Pancreas (tissue), 10 donors: Measurements from ENCODE around the gene TMEM62. TPM values are rescaled to one million over a fixed set of nuclear protein-coding genes. Genes with fewer than 3 reads are reported as not detected.
"Not testable (repeated sequence)": the region's sequence is repeated elsewhere in the genome, so short reads cannot be mapped to it uniquely, and the experiment has no call there.

ENCODE experiments used
- ATAC-seq, 4 donors: fragments of 200-7000 bp; cut with Tn5 transposase; one replicate each; pipeline versions ENCODE4 v1.8.0 to v1.9.1; 2020; ENCODE audit warnings: mild to moderate bottlenecking in 4 of 4, moderate library complexity in 4 of 4
- DNase-seq, 6 donors: peaks; one replicate each; pipeline ENCODE4 v3.0.0-alpha.2; 2020
- FAIRE-seq: peaks from 2 replicates; lab custom pipeline; 2012; peaks lifted over from hg19 to GRCh38; lab: Jason Lieb, UNC
- H3K27ac ChIP-seq, 4 donors: fragments of 200-600 bp; sonication (generic); 1 replicate in 3 of 4; 2 replicates in 1 of 4; pipeline versions ENCODE4 v1.5.0 to v1.8.0; 2020
- H3K27me3 ChIP-seq, 4 donors: fragments of 200-600 bp; one replicate each; pipeline ENCODE4 v1.8.0; 2021
- H3K36me3 ChIP-seq, 3 donors: fragments of 200-600 bp; sonication (generic) in 1 of 3; one replicate each; pipeline versions ENCODE4 v1.5.0 to v1.8.0; 2020 to 2021
- H3K4me1 ChIP-seq, 3 donors: fragments of 200-600 bp; one replicate each; pipeline ENCODE4 v1.8.0; 2021
- H3K4me3 ChIP-seq, 4 donors: fragments of 200-600 bp; sonication (generic) in 2 of 4; one replicate each; pipeline versions ENCODE4 v1.5.0 to v1.8.0; 2020 to 2021
- H3K9me3 ChIP-seq, 4 donors: fragments of 200-600 bp; one replicate each; pipeline ENCODE4 v1.8.0; 2021
- WGBS, 2 donors: extraction: QIAGEN DNeasy Blood & Tissue Kit; methylation state at CpG; one replicate each; pipeline ENCODE4 v1.1.7; 2013; 5-methylcytosine and 5-hydroxymethylcytosine counted together
- intact Hi-C, 3 donors: fragments of 100-400 bp; cut with DNase I; formaldehyde crosslinking; loops; one replicate each; pipeline versions ENCODE4 v1.11.1 to v1.14.2; 2022
- polyA plus RNA-seq, 2 donors: library from polyadenylated mRNA; stranded (reverse); fragments of 200-250 nt; gene quantifications; one replicate each; pipeline ENCODE4 v1.2.3, GENCODE V29; 2013
- total RNA-seq, 6 donors: library from RNA; stranded (reverse); fragmentation: NEBNext Ultra II Directional in 4 of 6; extraction: Animal tissue kit (Norgen Biotek cat#: 25700) in 4 of 6; gene quantifications; one replicate each; pipeline versions ENCODE4 v1.2.1 to v1.2.4, GENCODE V29; 2021 to 2023
- TF ChIP-seq, protein P1 (sequence below), 4 donors: fragments of 200-600 bp; sonication (generic) in 3 of 4; IDR thresholded peaks; one replicate each; pipeline versions ENCODE4 v1.5.0 to v1.8.0; 2021; ENCODE audit warnings: antibody characterized with exemption in 4 of 4
- donor health status: healthy with polysubstance abuse.
- donor health status: DM: no; HTN: no; CAD: no; lungs with moderate emphysema.
- donor health status: DM: no; HTN: no; CAD: no.
- donor health status: control.
- donor health status: control.
- donor health status: Bipolar disorder and iron deficiency.
- donor health status: DM: yes; HTN: yes; CAD: no.
- donor health status: DM: no; HTN: no; CAD: no.
- donor health status: DM: no; HTN: no; CAD: no.
- donor health status: DM: yes; HTN: yes; CAD: no.

Gene TMEM62
- total and polyA plus RNA-seq, 8 donors, result 8.1 to 16.8 (median 11.5) TPM

DNA sequence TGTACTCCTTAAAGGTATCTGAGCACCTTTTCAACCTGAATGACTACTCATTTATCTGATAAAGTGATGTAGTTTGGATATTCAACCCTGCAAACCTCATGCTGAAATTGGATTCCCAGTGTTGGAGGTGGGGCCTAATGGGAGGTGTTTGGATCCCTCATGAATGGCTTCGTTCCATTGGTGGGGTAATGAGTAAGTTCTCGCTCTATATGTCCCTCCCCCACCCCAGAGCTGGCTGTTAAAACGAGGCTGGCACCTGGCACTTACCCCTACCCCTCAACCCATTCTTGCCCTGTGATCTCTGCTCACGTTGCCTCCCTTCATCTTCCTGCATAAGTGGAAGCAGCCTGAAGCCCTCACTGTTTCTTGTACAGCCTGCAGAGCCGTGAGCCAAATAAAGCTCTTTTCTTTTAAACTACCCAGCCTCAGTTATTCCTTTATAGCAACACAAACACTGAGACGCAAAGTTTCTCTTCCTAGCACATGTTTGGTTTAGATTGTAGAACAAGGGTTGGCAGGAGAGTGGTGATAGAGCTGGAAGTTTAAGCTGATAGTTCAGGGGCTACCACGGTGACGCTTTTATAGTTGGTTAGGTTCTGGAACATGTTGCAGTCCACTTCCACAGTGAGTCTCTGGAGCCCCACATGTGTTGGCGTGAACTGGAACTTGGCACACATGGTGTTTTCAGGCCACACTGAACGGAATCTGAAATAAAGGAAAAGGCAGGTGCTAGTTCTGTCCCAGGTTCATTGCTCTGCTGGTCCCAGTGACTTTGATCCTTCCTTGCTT, 63.6 kb downstream of the TMEM62 start:
- H3K27me3 ChIP-seq, result no peaks in the 10 kb centered on the region
- intact Hi-C loops, result no loop called here
- DNase-seq, result no peak
- no peak overlapping the region for H3K4me3 ChIP-seq
- peaks cover 8 to 38% (median 9%) of the 10 kb centered on the region in 3 donors for H3K36me3 ChIP-seq
- FAIRE-seq, result no peak
- 90 to 94% methylated on average over 10 of the region's 10 CpGs for WGBS, 2 donors
- no peaks in the 10 kb centered on the region for H3K9me3 ChIP-seq
- no peak overlapping the region for H3K27ac ChIP-seq
- TF ChIP-seq, protein P1, sequence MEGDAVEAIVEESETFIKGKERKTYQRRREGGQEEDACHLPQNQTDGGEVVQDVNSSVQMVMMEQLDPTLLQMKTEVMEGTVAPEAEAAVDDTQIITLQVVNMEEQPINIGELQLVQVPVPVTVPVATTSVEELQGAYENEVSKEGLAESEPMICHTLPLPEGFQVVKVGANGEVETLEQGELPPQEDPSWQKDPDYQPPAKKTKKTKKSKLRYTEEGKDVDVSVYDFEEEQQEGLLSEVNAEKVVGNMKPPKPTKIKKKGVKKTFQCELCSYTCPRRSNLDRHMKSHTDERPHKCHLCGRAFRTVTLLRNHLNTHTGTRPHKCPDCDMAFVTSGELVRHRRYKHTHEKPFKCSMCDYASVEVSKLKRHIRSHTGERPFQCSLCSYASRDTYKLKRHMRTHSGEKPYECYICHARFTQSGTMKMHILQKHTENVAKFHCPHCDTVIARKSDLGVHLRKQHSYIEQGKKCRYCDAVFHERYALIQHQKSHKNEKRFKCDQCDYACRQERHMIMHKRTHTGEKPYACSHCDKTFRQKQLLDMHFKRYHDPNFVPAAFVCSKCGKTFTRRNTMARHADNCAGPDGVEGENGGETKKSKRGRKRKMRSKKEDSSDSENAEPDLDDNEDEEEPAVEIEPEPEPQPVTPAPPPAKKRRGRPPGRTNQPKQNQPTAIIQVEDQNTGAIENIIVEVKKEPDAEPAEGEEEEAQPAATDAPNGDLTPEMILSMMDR (IDR thresholded peaks at IDR 0.05), result no peak
- no peaks in the 10 kb centered on the region for H3K4me1 ChIP-seq
- ATAC-seq, result no peak

DNA sequence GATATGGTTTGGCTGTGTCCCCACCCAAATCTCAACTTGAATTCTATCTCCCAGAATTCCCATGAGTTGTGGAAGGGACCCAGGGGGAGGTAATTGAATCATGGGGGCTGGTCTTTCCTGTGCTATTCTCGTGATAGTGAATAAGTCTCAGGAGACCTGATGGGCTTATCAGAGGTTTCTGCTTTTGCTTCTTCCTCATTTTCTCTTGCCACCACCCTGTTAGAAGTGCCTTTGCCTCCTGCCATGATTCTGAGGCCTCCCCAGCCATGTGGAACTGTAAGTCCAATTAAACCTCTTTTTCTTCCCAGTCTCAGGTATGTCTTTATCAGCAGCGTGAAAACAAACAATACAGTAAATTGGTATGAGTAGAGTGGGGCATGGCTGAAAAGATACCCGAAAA, 64.4 kb downstream of the TMEM62 start:
- peaks cover 2 to 30% (median 3%) of the 10 kb centered on the region in 3 donors for H3K36me3 ChIP-seq
- H3K4me3 ChIP-seq, H3K9me3 ChIP-seq, ATAC-seq, H3K27me3 ChIP-seq, FAIRE-seq, DNase-seq, intact Hi-C loops, H3K27ac ChIP-seq, H3K4me1 ChIP-seq: not testable (repeated sequence)
- 93 to 96% methylated on average over 3 of the region's 3 CpGs for WGBS, 2 donors

DNA sequence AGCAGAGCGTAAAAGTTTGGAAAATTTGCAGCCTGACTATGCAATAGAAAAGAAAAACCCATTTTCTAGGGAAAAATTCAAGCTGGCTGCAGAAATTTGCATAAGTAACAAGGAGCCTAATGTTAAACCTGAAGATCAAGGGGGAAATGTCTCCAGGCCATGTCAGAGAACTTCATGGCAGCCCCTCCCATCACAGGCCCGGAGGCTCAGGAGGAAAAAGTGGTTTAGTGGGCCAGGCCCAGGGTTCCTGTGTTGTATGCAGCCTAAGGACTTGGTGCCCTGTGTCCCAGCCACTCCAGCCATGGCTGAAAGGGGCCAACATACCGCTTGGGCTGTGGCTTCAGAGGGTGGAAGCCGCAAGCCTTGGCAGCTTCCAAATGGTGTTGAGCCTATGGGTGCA, 65.2 kb downstream of the TMEM62 start:
- DNase-seq, intact Hi-C loops, H3K9me3 ChIP-seq, ATAC-seq, FAIRE-seq, H3K27ac ChIP-seq, H3K27me3 ChIP-seq, H3K4me1 ChIP-seq: not testable (repeated sequence)
- 98% methylated on average over 4 of the region's 4 CpGs for WGBS, 2 donors
- Histone ChIP-seq H3K36me3 (peaks cover 0 to 22% (median 0%) of the 10 kb centered on the region in 3 donors), H3K4me3 (peak overlapping the region in 1 of 4 donors; percentile 2)

DNA sequence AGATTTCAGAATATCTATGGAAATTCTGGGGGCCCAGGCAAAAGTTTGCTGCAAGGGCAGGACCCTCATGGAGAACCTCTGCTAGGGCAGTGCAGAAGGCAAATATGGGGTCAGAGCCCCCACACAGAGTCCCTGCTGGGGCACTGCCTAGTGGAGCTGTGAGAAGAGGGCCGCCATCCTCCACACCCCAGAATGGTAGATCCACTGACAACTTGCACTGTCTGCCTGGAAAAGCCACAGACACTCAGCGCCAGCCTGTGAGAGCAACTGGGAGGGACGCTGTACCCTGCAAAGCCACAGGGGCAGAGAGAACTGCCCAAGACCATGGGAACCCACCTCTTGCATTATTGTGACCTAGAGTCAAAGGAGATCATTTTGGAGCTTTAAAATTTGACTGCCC, 65.6 kb downstream of the TMEM62 start:
- no peak overlapping the region for H3K4me3 ChIP-seq
- peaks cover 0 to 21% (median 0%) of the 10 kb centered on the region in 3 donors for H3K36me3 ChIP-seq
- ATAC-seq (no peak), DNase-seq (no peak), FAIRE-seq (no peak)
- no peak overlapping the region for H3K27ac ChIP-seq
- WGBS, 2 donors, result 97 to 98% methylated on average over 3 of the region's 3 CpGs
- no peaks in the 10 kb centered on the region for H3K9me3 ChIP-seq
- intact Hi-C loops, result no loop called here
- no peaks in the 10 kb centered on the region for H3K4me1 ChIP-seq
- H3K27me3 ChIP-seq, result no peaks in the 10 kb centered on the region
- TF ChIP-seq, protein P1 (IDR thresholded peaks at IDR 0.05), result no peak

DNA sequence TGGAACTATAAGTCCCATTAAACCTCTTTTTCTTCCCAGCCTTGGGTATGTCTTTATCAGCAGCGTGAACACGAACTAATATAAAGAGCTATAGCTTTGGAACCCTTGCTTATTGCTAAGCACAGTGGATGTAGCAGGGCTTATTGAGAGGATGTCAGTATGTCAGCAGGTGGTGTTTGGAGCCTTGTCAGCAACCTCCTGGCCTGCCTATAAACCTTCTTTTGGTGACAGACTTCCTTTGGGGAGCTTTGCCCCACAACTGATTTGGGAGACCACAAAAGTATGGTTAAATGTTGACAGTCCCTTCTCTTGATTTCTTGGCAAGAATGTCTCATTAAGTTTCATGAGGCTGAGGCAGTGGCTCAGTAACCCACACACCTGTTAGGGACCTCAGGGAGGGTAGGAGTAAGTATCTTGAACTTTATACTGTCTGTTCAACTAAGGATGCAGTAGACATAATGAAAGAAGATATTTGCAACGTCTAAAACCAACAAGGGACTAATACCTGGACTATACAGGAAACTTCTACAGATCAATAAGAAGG, 66.6 kb downstream of the TMEM62 start:
- Histone ChIP-seq H3K27me3 (no peaks in the 10 kb centered on the region), H3K36me3 (peaks cover 0 to 21% (median 0%) of the 10 kb centered on the region in 3 donors), H3K4me3 (no peak overlapping the region), H3K9me3 (no peaks in the 10 kb centered on the region), H3K27ac (no peak overlapping the region), H3K4me1 (no peaks in the 10 kb centered on the region)
- intact Hi-C loops, result no loop called here
- FAIRE-seq (no peak), DNase-seq (no peak), ATAC-seq (no peak)
- WGBS, 2 donors, result 61 to 76% methylated on average over 3 of the region's 3 CpGs
- TF ChIP-seq, protein P1 (IDR thresholded peaks at IDR 0.05), result no peak
